GM18873 (cell line): ENCODE data around the gene CACNA1S.
A peak's percentile ranks its signal among the peaks of the same experiment; 100 is the strongest.

Experiments
- ATAC-seq: cut with Tn5 transposase; IDR thresholded peaks from one replicate; pipeline ENCODE4 v1.9.1; 2021; ENCODE audit warnings: mild to moderate bottlenecking, moderate library complexity, moderate number of reproducible peaks; ENCODE audit not compliant: unreplicated experiment, low FRiP score

The CACNA1S gene

GRCh38 chr1:201019321-201019977 is 92.8 kb downstream of the CACNA1S start:
- ATAC-seq = peak; percentile 63

GRCh38 chr1:201017828-201018163 is 94.4 kb downstream of the CACNA1S start:
- no peak for ATAC-seq

- no peak for ATAC-seq
These were observed 95.0 kb downstream of the CACNA1S start for GRCh38 chr1:201016943-201017827.

- ATAC-seq = no peak
These were observed 96.0 kb downstream of the CACNA1S start for GRCh38 chr1:201016211-201016651.

GRCh38 chr1:201015551-201016091 is 96.6 kb downstream of the CACNA1S start:
- no peak for ATAC-seq

GRCh38 chr1:201014816-201015200 is 97.4 kb downstream of the CACNA1S start:
- no peak for ATAC-seq

GRCh38 chr1:201013991-201014815 is 98.0 kb downstream of the CACNA1S start:
- no peak for ATAC-seq

GRCh38 chr1:201013031-201013485 is 99.2 kb downstream of the CACNA1S start:
- no peak for ATAC-seq

- ATAC-seq = no peak
These were observed 100.6 kb downstream of the CACNA1S start for GRCh38 chr1:201011616-201012015.

GRCh38 chr1:201009962-201010645 is 102.1 kb downstream of the CACNA1S start:
- no peak for ATAC-seq

GRCh38 chr1:201008666-201009360 is 103.4 kb downstream of the CACNA1S start:
- no peak for ATAC-seq

- ATAC-seq = no peak
These were observed 104.7 kb downstream of the CACNA1S start for GRCh38 chr1:201007481-201007880.

- ATAC-seq = no peak
These were observed 105.8 kb downstream of the CACNA1S start for GRCh38 chr1:201006450-201006849.

- ATAC-seq = no peak
These were observed 107.5 kb downstream of the CACNA1S start for GRCh38 chr1:201004732-201005131.

GRCh38 chr1:201004154-201004553 is 108.1 kb downstream of the CACNA1S start:
- ATAC-seq = no peak

- ATAC-seq = no peak
These were observed 109.7 kb downstream of the CACNA1S start for GRCh38 chr1:201002510-201002909.

- ATAC-seq = no peak
These were observed 110.3 kb downstream of the CACNA1S start for GRCh38 chr1:201001962-201002361.

- no peak for ATAC-seq
These were observed 111.8 kb downstream of the CACNA1S start for GRCh38 chr1:201000391-201000790.

- no peak for ATAC-seq
These were observed 112.6 kb downstream of the CACNA1S start for GRCh38 chr1:200999667-201000066.
